Activated CD4-positive, alpha-beta T cell treated with anti-CD3 and anti-CD28 coated beads, Interleukin-2, amount 10 ng/mL, durations not matched to agents 24 days and 14 days (primary cell): Measurements from ENCODE around the gene GAGE12J. TPM values are rescaled to one million over a fixed set of nuclear protein-coding genes. Genes with fewer than 3 reads are reported as not detected.
"Not testable (repeated sequence)": the region's sequence is repeated elsewhere in the genome, so short reads cannot be mapped to it uniquely, and the experiment has no call there.

ENCODE experiments used
- DNase-seq: peaks from one replicate; pipeline ENCODE4 v3.0.0; 2022
- H3K27ac Mint-ChIP-seq: one replicate; pipeline ENCODE4 v1.8.0; 2022; ENCODE audit warnings: mild to moderate bottlenecking, mixed read lengths
- H3K27me3 Mint-ChIP-seq: one replicate; pipeline ENCODE4 v1.8.0; 2022; ENCODE audit warnings: mixed read lengths
- H3K36me3 Mint-ChIP-seq: one replicate; pipeline ENCODE4 v1.8.0; 2022; ENCODE audit warnings: low read depth, mild to moderate bottlenecking, mixed read lengths
- H3K4me1 Mint-ChIP-seq: one replicate; pipeline ENCODE4 v1.8.0; 2021; ENCODE audit warnings: mixed read lengths
- H3K4me3 Mint-ChIP-seq: one replicate; pipeline ENCODE4 v1.8.0; 2022; ENCODE audit warnings: mild to moderate bottlenecking, moderate library complexity, mixed read lengths
- H3K9me3 Mint-ChIP-seq: one replicate; pipeline ENCODE4 v1.8.0; 2021; ENCODE audit warnings: mixed read lengths
- intact Hi-C: fragments of 100-400 bp; cut with micrococcal nuclease; formaldehyde crosslinking; loops from one replicate; pipeline ENCODE4 v1.15.1; 2023
- total RNA-seq: library from RNA; stranded (reverse); gene quantifications from 2 replicates; pipeline ENCODE4 v1.2.3, GENCODE V29; 2022

The GAGE12J gene, protein sequence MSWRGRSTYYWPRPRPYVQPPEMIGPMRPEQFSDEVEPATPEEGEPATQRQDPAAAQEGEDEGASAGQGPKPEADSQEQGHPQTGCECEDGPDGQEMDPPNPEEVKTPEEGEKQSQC
- not detected in 2 replicates for total RNA-seq

DNA sequence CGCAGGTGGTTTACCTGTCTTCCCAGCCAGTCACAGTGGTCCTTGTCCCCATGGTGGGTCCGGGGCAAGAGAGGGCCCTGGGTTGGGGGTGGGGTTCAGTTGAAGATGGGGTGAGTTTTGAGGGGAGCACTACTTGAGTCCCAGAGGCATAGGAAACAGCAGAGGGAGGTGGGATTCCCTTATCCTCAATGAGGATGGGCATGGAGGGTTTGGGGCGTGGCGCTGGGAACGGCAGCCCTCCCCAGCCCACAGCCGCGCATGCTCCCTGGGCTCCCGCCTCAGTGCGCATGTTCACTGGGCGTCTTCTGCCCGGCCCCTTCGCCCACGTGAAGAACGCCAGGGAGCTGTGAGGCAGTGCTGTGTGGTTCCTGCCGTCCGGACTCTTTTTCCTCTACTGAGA is at the start of gene GAGE12J:
Gene GAGE12J (plus strand): TSS at position 301 of the 400 bp plus-strand sequence. CDS start 1,157 bp downstream, outside the sequence.
- H3K4me3 Mint-ChIP-seq, H3K9me3 Mint-ChIP-seq, DNase-seq, H3K4me1 Mint-ChIP-seq, H3K27ac Mint-ChIP-seq, H3K27me3 Mint-ChIP-seq, intact Hi-C loops, H3K36me3 Mint-ChIP-seq: not testable (repeated sequence)

DNA sequence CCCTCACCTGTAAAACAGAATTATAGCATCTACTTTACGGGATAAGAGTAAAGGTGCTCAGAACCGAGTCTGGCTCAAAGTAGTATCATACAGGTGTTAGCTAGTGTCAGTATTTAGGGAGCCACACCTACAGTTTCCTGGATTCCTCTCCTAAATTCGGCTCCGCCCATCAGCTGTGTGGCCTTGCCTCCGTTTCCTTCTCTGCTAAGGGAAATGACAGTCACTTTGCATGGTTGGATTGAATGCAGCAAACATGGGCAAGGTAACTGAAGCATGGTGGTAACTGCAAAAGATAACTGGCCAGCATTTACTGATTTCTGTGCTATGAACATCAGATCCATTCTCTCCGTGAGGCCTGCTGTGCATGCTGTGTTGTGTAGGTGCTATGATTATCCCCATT is 49.4 kb upstream of the GAGE12J start:
- no peaks in the 10 kb centered on the region for H3K9me3 Mint-ChIP-seq
- H3K4me3 Mint-ChIP-seq = peak overlapping the region; percentile 76
- peaks cover 58% of the 10 kb centered on the region for H3K4me1 Mint-ChIP-seq
- intact Hi-C loops = loop anchor here (5.0 kb wide), 3 partner anchors 35 to 335 kb away; no protein-coding TSS in a partner anchor
- H3K27ac Mint-ChIP-seq = peak overlapping the region; percentile 93
- peaks cover 28% of the 10 kb centered on the region for H3K36me3 Mint-ChIP-seq
- no peaks in the 10 kb centered on the region for H3K27me3 Mint-ChIP-seq
- DNase-seq = peak; percentile 80

DNA sequence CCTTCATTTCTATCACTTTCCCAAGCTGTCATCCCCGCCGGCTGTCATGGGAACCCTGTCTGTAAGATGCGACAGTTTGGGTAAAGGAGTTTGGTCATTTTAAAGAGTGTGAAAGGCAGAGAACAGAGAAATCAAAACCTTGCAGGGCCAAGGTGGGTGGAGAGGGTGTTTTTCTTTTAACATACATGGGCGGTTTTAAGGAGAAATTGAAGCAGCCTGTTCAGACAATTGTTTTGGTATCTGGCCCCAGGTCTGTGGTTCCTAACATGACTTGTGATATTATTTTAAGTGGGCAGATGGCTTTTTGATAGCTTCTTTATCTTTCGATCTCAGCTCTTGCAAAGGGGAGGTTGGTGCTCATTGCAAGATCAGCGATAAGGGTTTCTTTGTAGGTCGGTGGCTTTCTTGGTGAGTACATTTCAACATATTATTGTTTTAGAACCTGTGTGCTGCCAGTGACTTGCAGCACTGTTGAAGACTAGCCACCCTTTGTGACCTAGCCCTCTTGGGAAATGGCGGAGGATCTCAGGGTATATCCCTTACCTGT is 48.6 kb upstream of the GAGE12J start:
- Mint-ChIP-seq H3K9me3 (no peaks in the 10 kb centered on the region), H3K27ac (peak overlapping the region; percentile 93), H3K36me3 (peaks cover 31% of the 10 kb centered on the region), H3K4me3 (peak overlapping the region; percentile 76), H3K27me3 (no peaks in the 10 kb centered on the region), H3K4me1 (peaks cover 60% of the 10 kb centered on the region)
- intact Hi-C loops = loop anchor here (5.0 kb wide), 3 partner anchors 34 to 336 kb away; no protein-coding TSS in a partner anchor
- DNase-seq = peak; percentile 81

DNA sequence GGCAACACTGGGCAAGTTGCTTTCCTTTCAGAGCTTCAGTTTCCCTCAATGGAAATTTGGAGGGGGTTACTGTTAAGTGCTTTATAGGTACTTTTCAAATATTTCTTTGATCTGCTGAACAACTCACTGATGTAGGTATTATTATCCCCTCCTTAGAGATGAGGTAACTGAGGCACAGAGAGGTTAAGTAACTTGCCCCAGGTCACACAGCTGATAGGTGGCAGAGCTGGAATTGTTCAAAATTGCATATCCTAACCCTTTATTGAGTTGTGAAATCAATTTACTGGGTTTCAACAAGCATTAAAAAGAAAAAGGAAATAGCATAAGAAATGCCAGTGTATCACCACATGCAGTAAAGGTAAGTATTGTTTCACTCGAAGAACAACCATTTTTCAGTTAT is 45.6 kb upstream of the GAGE12J start:
- H3K27ac Mint-ChIP-seq = peak overlapping the region; percentile 95
- peaks cover 28% of the 10 kb centered on the region for H3K36me3 Mint-ChIP-seq
- no peaks in the 10 kb centered on the region for H3K27me3 Mint-ChIP-seq
- DNase-seq = no peak
- H3K9me3 Mint-ChIP-seq = no peaks in the 10 kb centered on the region
- no peak overlapping the region for H3K4me3 Mint-ChIP-seq
- intact Hi-C loops = no loop called here
- H3K4me1 Mint-ChIP-seq = peaks cover 62% of the 10 kb centered on the region

DNA sequence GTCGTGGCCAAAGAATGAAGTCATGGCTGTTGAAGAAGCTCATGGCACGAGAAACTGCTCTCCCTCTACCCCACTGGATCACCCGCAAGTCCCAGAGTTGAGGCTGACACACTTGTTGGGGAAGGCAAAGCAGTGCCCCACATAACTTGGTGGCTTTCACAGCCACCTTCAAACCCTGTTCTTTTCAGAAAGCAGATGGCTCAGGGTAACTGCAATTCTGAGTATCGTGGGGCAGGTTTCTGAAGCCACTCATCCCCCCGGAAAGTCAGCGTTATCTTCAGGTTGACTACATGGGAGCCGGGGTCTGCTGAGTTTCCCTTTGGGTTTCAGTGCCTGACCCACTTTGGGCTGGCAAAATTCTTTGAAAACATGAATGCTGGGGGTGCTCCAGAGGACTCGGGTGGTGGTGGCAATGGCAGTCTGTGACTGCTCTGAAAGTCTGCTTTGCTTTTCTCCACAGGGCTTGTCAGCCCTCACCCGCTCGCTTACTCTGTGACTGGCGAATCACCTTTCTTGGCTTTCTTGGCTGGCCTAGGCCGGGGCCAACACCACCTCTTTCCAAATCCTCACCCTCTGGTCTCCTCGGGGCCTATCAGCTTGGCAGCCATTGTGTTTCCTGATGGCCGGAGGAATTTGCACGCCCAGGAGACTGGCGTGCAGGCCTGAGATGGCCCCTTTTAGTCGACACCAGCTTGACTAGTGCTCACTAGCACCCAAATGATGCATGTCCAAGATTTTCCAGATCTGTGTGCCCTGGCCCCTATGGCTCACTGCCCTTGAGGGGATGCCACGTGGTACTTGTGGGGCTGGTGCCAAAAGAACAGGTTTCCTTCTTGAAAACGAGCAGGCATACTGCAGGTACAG is 44.9 kb upstream of the GAGE12J start:
- H3K9me3 Mint-ChIP-seq = no peaks in the 10 kb centered on the region

DNA sequence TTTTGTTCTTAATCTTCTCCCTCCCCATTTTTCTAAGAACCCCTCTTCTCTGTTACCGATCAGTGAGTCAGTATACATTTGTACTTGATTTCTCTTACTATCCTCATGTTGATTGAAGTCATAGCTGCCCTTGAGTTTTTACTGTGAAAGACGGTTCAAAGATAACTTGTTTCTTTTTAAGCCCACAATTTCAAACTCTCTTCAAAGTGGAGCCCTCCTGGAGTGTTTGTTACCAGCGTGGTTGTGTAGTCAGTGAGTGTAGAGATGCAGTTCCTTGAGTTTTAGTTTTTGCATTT is 44.4 kb upstream of the GAGE12J start:
- intact Hi-C loops = no loop called here
- Mint-ChIP-seq H3K36me3 (peaks cover 30% of the 10 kb centered on the region), H3K27me3 (no peaks in the 10 kb centered on the region), H3K4me1 (peaks cover 63% of the 10 kb centered on the region), H3K9me3 (no peaks in the 10 kb centered on the region), H3K4me3 (peak overlapping the region; percentile 71), H3K27ac (peak overlapping the region; percentile 95)
- DNase-seq = no peak

More for the DNA sequence above, 44.9 kb upstream of the GAGE12J start:
- Mint-ChIP-seq H3K27ac (peak overlapping the region; percentile 95), H3K4me3 (peak overlapping the region; percentile 71), H3K4me1 (peaks cover 59% of the 10 kb centered on the region), H3K36me3 (peaks cover 26% of the 10 kb centered on the region), H3K27me3 (no peaks in the 10 kb centered on the region)
- no peak for DNase-seq
- intact Hi-C loops = no loop called here

DNA sequence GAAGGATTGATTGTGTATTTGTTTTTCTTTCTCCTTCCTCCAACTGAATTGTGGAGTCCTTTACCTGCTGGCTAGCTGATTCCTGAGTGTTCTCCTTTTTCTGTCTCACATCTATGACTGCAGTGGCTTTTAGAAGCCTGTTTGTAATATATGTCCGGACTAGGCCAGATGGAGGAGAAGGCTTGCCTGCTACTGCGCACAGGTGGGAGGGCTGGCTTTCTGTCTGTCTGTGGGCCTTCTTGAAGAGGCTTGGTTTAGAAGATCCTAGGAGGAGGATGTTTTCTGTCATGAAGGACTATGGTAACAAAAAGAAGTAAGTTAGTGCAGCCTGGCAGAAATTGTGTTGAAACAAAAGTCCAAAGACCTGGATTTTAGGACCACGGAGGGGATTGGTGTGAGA is 43.8 kb upstream of the GAGE12J start:
- Mint-ChIP-seq H3K27ac (peak overlapping the region; percentile 95), H3K4me1 (peaks cover 61% of the 10 kb centered on the region), H3K4me3 (peak overlapping the region; percentile 71), H3K36me3 (peaks cover 33% of the 10 kb centered on the region), H3K27me3 (no peaks in the 10 kb centered on the region), H3K9me3 (no peaks in the 10 kb centered on the region)
- intact Hi-C loops = no loop called here
- no peak for DNase-seq

DNA sequence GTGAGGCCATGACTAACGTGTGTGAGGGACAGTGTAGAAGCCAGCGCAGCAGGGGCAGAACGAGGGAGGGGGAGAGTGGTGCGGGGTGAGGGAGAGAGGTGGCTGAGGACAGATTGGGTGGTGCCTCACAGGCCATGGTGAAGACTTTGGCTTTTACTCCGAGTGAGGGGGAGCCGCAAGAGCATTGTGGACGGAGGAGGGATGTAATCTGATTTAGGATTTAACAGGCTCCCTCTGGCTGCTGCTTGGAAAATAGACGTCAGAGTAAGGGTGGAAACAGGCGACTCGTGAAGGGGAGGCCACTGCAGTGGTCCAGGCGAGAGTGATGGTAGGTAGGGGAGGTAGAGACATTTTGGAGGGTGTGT is 39.2 kb upstream of the GAGE12J start:
- Mint-ChIP-seq H3K4me1 (peaks cover 32% of the 10 kb centered on the region), H3K9me3 (no peaks in the 10 kb centered on the region), H3K4me3 (no peak overlapping the region), H3K36me3 (peaks cover 14% of the 10 kb centered on the region), H3K27me3 (no peaks in the 10 kb centered on the region), H3K27ac (peak overlapping the region; percentile 51)
- intact Hi-C loops = no loop called here
- DNase-seq = no peak

DNA sequence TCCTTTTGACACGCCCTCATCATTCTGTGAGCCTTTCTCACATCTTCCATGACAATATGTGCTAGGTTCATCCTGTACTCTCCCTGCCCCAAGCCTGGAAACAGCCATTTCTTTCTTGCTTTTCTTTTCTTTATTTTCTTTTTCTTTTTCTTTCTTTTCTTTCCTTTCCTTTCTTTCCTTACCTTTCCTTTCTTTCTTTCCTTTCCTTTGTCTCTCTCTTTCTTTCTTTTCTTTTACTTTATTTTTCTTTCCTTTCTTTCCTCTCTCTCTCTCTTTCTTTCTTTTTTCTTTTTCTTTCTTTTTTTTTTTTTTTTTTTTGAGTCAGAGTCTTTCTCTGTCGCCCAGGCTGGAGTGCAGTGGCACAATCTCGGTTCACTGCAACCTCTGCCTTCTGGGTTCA is 37.6 kb upstream of the GAGE12J start:
- no peaks in the 10 kb centered on the region for H3K9me3 Mint-ChIP-seq
- no peaks in the 10 kb centered on the region for H3K27me3 Mint-ChIP-seq
- DNase-seq = no peak
- intact Hi-C loops = no loop called here
- H3K4me1 Mint-ChIP-seq = peaks cover 28% of the 10 kb centered on the region
- H3K36me3 Mint-ChIP-seq = peaks cover 15% of the 10 kb centered on the region
- H3K4me3 Mint-ChIP-seq = no peak overlapping the region
- H3K27ac Mint-ChIP-seq = no peak overlapping the region

DNA sequence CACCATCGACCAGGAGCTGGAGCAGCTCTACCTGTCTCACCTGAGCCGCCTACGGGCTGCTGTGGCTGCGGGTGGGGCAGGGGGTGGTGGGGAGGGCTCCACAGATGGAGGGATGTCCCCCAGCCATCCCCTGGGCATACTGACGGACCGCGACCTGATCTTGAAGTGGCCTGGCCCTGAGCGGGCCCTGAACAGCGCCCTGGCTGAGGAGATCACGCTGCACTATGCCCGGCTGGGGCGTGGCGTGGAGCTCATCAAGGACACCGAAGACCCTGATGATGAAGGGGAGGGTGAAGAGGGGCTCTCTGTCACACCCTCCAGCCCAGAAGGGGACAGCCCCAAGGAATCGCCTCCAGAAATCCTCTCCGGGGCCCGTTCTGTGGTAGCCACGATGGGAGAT is 35.7 kb upstream of the GAGE12J start:
- peaks cover 23% of the 10 kb centered on the region for H3K4me1 Mint-ChIP-seq
- no peaks in the 10 kb centered on the region for H3K27me3 Mint-ChIP-seq
- no peaks in the 10 kb centered on the region for H3K9me3 Mint-ChIP-seq
- no peak overlapping the region for H3K27ac Mint-ChIP-seq
- intact Hi-C loops = no loop called here
- no peak for DNase-seq
- no peak overlapping the region for H3K4me3 Mint-ChIP-seq
- H3K36me3 Mint-ChIP-seq = peaks cover 12% of the 10 kb centered on the region

DNA sequence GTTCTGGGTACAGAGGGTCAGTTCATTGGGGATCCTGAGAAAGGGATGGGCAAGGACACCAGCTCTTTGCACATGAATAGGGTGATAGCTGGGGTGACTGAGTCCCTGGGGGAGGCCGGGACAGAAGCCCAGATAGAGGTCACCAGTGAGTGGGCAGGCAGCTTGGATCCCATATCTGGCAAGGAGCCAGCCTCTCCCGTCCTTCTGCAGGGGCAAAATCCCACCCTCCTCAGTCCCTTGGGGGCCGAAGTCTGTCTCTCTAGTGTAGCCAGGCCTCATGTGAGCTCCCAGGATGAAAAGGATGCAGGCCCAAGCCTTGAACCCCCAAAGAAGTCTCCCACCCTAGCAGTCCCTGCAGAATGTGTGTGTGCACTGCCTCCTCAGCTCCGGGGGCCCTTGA is 35.3 kb upstream of the GAGE12J start:
- no peak overlapping the region for H3K4me3 Mint-ChIP-seq
- no peaks in the 10 kb centered on the region for H3K27me3 Mint-ChIP-seq
- no peaks in the 10 kb centered on the region for H3K9me3 Mint-ChIP-seq
- H3K4me1 Mint-ChIP-seq = peaks cover 23% of the 10 kb centered on the region
- H3K27ac Mint-ChIP-seq = no peak overlapping the region
- intact Hi-C loops = no loop called here
- no peak for DNase-seq
- peaks cover 12% of the 10 kb centered on the region for H3K36me3 Mint-ChIP-seq

DNA sequence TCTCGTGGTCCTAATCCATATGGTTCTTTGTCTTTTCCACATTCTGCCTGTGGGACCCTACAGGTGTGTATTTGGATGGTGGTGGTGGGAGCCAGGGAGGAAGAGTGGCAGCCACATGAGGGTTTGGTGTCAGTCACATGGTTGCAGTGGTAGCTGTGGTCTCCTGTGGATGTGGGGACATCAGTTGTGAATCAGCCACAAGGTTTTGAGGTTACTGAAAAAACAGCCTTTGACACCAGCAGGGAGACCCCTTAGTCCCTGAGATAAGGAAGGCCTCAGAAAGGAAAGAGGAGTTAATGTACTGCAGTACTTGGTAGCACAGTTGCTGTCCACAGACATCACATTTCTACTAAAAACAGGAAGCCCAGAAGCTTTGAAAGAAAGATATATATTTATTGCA is 34.2 kb upstream of the GAGE12J start:
- peaks cover 17% of the 10 kb centered on the region for H3K4me1 Mint-ChIP-seq
- H3K4me3 Mint-ChIP-seq = no peak overlapping the region
- H3K36me3 Mint-ChIP-seq = peaks cover 6% of the 10 kb centered on the region
- peak overlapping the region; percentile 48 for H3K27ac Mint-ChIP-seq
- intact Hi-C loops = no loop called here
- H3K27me3 Mint-ChIP-seq = no peaks in the 10 kb centered on the region
- no peak for DNase-seq
- no peaks in the 10 kb centered on the region for H3K9me3 Mint-ChIP-seq

DNA sequence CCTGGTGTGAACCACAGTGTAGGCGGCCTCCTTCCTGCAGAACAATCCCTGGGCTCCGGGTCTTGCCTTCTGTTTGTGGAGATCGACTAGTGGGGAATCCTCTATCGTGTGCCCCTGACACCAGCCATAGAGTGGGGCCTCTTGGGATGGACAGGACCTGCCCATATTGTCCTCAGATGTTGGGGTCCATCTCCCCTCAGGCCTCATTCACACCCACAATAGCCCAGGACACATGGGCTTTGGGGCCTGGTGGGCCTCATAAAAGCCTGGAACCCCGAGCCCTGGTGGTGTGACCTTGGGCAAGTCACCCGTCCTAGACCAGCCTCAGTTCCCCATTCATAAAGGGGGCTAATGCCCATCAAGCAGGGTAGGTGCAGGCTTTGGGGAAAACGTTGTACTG is 31.6 kb upstream of the GAGE12J start:
- no peaks in the 10 kb centered on the region for H3K9me3 Mint-ChIP-seq
- intact Hi-C loops = no loop called here
- H3K36me3 Mint-ChIP-seq = peaks cover 6% of the 10 kb centered on the region
- peaks cover 16% of the 10 kb centered on the region for H3K4me1 Mint-ChIP-seq
- no peaks in the 10 kb centered on the region for H3K27me3 Mint-ChIP-seq
- no peak overlapping the region for H3K27ac Mint-ChIP-seq
- no peak overlapping the region for H3K4me3 Mint-ChIP-seq
- DNase-seq = no peak

DNA sequence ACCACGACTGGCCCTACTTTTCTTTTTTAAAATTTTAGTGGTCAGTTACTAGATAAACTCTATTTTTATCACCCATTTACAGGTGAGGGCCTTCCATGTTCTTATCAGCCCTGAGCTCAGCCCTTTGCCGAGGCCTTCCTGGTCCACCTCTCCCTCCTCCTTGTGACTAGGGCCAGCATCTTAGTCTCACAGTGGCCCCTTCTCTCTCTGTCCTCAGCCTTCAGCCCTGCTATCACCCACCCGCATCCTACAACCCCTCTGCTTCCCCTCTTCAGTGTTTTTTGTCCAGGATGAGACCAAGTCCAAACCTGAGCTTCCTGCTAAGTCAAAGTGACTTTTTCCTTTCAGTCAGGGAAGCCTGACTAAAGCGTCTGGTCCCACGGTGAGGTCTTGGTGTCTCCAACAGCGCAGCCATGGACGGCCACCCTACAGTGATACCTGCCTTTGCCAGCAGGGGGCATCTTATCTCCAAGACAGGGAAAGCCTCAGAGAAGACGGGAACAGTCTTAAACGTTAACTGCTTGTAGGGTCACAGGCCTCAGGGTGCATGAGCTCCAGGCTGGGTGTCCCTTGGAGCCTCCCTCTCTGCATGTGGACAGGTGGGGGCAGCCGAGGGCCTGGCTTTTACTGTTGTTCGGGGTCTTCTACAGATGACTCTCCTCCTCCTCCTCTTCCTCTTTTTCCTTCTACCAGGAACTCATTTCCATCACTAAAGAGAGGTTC is 30.1 kb upstream of the GAGE12J start:
- intact Hi-C loops = no loop called here
- H3K27ac Mint-ChIP-seq = no peak overlapping the region

More for the DNA sequence above, 30.1 kb upstream of the GAGE12J start:
- Mint-ChIP-seq H3K27me3 (peaks cover 1% of the 10 kb centered on the region), H3K9me3 (no peaks in the 10 kb centered on the region), H3K36me3 (peaks cover 6% of the 10 kb centered on the region), H3K4me1 (peaks cover 16% of the 10 kb centered on the region), H3K4me3 (no peak overlapping the region)
- peak; percentile 89 for DNase-seq
